GM18520 (cell line): ENCODE data around the gene VSNL1.

ENCODE experiments used
- ATAC-seq: cut with Tn5 transposase; IDR thresholded peaks from one replicate; pipeline ENCODE4 v1.9.1; 2021; ENCODE audit not compliant: unreplicated experiment

Gene VSNL1

DNA sequence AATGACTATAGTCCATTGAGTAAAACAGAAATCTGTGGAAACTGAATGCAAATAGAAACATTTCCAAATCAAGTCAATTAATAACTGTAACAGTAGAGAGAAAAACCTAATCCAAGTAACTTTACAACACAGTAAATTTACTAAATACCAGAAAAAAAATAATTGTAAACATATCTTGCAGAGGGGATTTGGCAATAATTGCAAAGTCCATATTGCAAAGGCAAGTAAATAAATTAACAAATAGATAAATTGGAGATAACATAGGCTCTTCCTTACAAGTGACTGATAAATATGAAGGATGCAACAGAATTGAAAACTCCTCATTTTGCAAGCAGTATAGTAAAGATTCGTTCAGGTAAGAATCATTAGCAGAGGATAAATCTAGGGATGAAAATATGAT lies 148.1 kb downstream of the VSNL1 start:
- no peak for ATAC-seq

DNA sequence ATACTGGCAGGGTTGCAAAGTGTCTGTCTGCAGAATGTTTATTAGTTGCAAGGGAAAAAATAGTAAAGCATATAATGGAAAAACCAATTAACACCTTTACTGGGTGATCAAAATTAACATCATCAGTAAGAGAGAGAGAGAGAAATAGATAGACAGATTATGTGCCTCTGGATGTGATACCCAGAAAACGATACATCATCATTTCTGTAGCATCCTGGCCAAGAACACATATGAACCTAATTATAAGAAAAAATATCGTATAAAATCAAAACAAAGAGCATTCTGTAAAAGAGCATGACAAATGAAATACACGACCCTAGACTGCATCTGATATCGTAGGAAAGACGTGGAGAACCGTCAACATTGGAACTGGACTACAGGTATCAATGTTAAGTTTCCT lies 148.5 kb downstream of the VSNL1 start:
- no peak for ATAC-seq

GRCh38 chr2:17690776-17691175 lies 150.3 kb downstream of the VSNL1 start:
- no peak for ATAC-seq
